Right lobe of liver (tissue), 6 donors: ENCODE data around the gene ATP2B3. TPM values are rescaled to one million over a fixed set of nuclear protein-coding genes. Genes with fewer than 3 reads are reported as not detected.
A peak's percentile ranks its signal among the peaks of the same experiment; 100 is the strongest.

Experiments
- ATAC-seq, 4 donors: fragments of 200-7000 bp; cut with Tn5 transposase; one replicate each; pipeline ENCODE4 v1.9.1; 2020; ENCODE audit warnings: mild to moderate bottlenecking in 4 of 4, moderate library complexity in 4 of 4
- DNase-seq, 3 donors: peaks; one replicate each; pipeline ENCODE4 v3.0.0-alpha.2; 2020
- H3K27ac ChIP-seq, 3 donors: fragments of 200-600 bp; one replicate each; pipeline ENCODE4 v1.8.0; 2022
- H3K27me3 ChIP-seq, 2 donors: fragments of 200-600 bp; one replicate each; pipeline ENCODE4 v1.8.0; 2022
- H3K36me3 ChIP-seq, 4 donors: fragments of 200-600 bp; sonication (generic) in 1 of 4; one replicate each; pipeline versions ENCODE4 v1.5.1 to v1.8.0; 2017 to 2022; ENCODE audit warnings: control low read depth in 1 of 4
- H3K4me1 ChIP-seq, 4 donors: fragments of 200-600 bp; sonication (generic) in 1 of 4; one replicate each; pipeline versions ENCODE4 v1.5.1 to v1.8.0; 2017 to 2022; ENCODE audit warnings: control low read depth in 1 of 4
- H3K4me3 ChIP-seq, 3 donors: fragments of 200-600 bp; one replicate each; pipeline ENCODE4 v1.8.0; 2022
- H3K9me3 ChIP-seq, 4 donors: fragments of 200-600 bp; sonication (generic) in 1 of 4; one replicate each; pipeline versions ENCODE4 v1.5.1 to v1.8.0; 2017 to 2022; ENCODE audit warnings: control low read depth in 1 of 4
- POLR2A ChIP-seq: fragments of 450-650 bp; IDR thresholded peaks from one replicate; pipeline ENCODE4 v1.6.1; 2017; ENCODE audit warnings: antibody characterized with exemption, mild to moderate bottlenecking
- WGBS: methylation state at CpG from one replicate; pipeline ENCODE4 v1.1.6; 2018; ENCODE audit warnings: low coverage, low lambda C conversion rate; ENCODE audit not compliant: insufficient coverage; ENCODE audit errors: missing lambda C conversion rate; 5-methylcytosine and 5-hydroxymethylcytosine counted together
- intact Hi-C, 2 donors: fragments of 100-400 bp; cut with DNase I; formaldehyde crosslinking; loops; one replicate each; pipeline versions ENCODE4 v1.11.2 to v1.14.1; 2022
- total RNA-seq, 6 experiments: library from RNA; depleted of rRNA in 2 of 6; stranded (reverse); fragments of >200 nt in 2 of 6; fragmentation: NEBNext Ultra II Directional in 3 of 6; extraction: Animal tissue kit (Norgen Biotek cat#: 25700) in 3 of 6; gene quantifications; one replicate each; pipeline versions ENCODE4 v1.1.0 to v1.2.4, GENCODE V29; 2016 to 2023
- TF ChIP-seq, protein P1 (sequence below), 4 donors: fragments of 200-600 bp in 3 of 4; fragments of 450-650 bp in 1 of 4; IDR thresholded peaks; one replicate each; pipeline versions ENCODE4 v1.5.1 to v1.8.0; 2016 to 2022; ENCODE audit warnings: antibody characterized with exemption in 4 of 4, mild to moderate bottlenecking in 2 of 4
- donor health status: DM: no; HTN: yes; CAD: no.
- donor health status: DM: no; HTN: no; CAD: no.
- donor health status: DM: no; HTN: no; CAD: no.
- donor health status: DM: no; HTN: yes; CAD: no.
- donor health status: DM: no; HTN: yes; CAD: no.

Gene ATP2B3
- total RNA-seq, 6 experiments from 2014 or later: 0.07 TPM; not detected in 5

GRCh38 chrX:153592966-153593688 lies 75.7 kb downstream of the ATP2B3 start:
- H3K4me3 ChIP-seq: no peak overlapping the region
- H3K9me3 ChIP-seq: no peaks in the 10 kb centered on the region
- WGBS: 60% methylated on average over 6 of the region's 12 CpGs
- peaks cover 0 to under 1% (median 0%) of the 10 kb centered on the region in 4 donors for H3K36me3 ChIP-seq
- H3K27ac ChIP-seq: no peak overlapping the region
- peak in 2 of 3 donors; percentile 56 to 58 for DNase-seq
- H3K4me1 ChIP-seq: peaks cover 0 to under 1% (median 0%) of the 10 kb centered on the region in 4 donors
- no peak for TF ChIP-seq POLR2A
- TF ChIP-seq, protein P1, sequence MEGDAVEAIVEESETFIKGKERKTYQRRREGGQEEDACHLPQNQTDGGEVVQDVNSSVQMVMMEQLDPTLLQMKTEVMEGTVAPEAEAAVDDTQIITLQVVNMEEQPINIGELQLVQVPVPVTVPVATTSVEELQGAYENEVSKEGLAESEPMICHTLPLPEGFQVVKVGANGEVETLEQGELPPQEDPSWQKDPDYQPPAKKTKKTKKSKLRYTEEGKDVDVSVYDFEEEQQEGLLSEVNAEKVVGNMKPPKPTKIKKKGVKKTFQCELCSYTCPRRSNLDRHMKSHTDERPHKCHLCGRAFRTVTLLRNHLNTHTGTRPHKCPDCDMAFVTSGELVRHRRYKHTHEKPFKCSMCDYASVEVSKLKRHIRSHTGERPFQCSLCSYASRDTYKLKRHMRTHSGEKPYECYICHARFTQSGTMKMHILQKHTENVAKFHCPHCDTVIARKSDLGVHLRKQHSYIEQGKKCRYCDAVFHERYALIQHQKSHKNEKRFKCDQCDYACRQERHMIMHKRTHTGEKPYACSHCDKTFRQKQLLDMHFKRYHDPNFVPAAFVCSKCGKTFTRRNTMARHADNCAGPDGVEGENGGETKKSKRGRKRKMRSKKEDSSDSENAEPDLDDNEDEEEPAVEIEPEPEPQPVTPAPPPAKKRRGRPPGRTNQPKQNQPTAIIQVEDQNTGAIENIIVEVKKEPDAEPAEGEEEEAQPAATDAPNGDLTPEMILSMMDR (IDR thresholded peaks at IDR 0.05): no peak
- H3K27me3 ChIP-seq: no peaks in the 10 kb centered on the region
- intact Hi-C loops: no loop called here
- peak in 3 of 4 donors; percentile 25 to 36 (median 30) for ATAC-seq

DNA sequence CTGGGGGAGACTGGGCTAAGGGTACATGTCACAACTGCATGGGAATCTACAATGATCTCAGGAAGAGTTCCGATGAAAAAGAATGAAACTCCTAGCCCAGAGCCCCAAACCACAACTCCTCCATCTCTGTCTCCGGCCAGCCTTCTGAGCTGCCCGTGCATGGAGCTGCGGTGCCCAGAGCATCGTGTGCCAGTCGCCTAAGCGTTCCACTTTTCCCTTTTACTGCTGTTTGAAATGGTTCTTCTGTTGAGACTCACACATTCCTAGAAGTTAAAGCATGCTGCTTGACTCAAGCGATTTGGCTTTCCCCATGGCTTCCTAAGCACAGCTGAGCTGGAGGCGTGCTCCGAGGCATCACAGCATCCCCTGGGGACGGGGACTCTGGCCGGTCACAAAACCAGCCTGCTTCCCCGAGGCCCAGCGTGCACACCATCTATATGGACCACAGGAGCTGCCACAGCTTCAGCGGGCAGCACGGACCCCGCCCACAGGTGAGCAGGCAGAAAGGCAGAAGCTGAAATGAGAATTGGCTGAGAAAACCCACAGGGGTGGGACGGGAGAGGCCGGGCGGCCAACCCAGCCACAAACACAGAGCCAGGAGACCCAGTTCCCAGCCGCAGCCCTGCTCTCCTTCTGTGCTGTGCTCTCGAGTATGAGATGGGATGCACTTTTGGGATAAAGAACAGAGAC lies 76.5 kb downstream of the ATP2B3 start:
- Histone ChIP-seq H3K4me3 (no peak overlapping the region), H3K9me3 (no peaks in the 10 kb centered on the region), H3K27ac (no peak overlapping the region), H3K4me1 (peaks cover 0 to 3% (median 0%) of the 10 kb centered on the region in 4 donors), H3K27me3 (no peaks in the 10 kb centered on the region), H3K36me3 (no peaks in the 10 kb centered on the region)
- WGBS: 74% methylated on average over 8 of the region's 22 CpGs
- intact Hi-C loops: no loop called here
- TF ChIP-seq, protein P1 (IDR thresholded peaks at IDR 0.05): no peak
- TF ChIP-seq POLR2A: no peak
- DNase-seq (peak in 1 of 3 donors; percentile 35), ATAC-seq (no peak)

DNA sequence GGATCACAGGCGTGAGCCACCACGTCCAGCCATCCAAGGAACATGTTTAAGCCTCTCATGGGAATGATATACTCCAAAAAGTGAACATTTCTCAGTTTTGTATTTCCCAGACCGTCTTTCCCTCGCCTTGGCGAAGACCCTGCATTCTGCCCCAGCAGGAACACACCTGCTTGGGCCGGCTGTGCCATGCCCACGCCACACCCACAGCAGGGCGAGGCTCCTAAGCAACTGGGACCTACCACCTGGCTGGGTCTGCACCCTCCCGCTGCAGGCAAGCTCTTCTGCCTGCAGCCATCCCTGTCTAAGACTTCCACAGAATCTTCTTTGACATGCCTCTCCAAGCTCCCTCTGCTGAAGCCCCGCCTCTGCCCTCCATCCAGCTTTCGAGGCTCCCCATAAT lies 77.9 kb downstream of the ATP2B3 start:
- Histone ChIP-seq H3K4me1 (peaks cover 0 to 3% (median 0%) of the 10 kb centered on the region in 4 donors), H3K36me3 (no peaks in the 10 kb centered on the region), H3K4me3 (no peak overlapping the region), H3K9me3 (no peaks in the 10 kb centered on the region), H3K27ac (no peak overlapping the region), H3K27me3 (no peaks in the 10 kb centered on the region)
- DNase-seq: peak in 1 of 3 donors; percentile 32
- WGBS: 74% methylated on average over 10 of the region's 11 CpGs
- intact Hi-C loops: no loop called here
- TF ChIP-seq POLR2A: no peak
- TF ChIP-seq, protein P1 (IDR thresholded peaks at IDR 0.05): no peak
- ATAC-seq: no peak

GRCh38 chrX:153595859-153596857 lies 78.7 kb downstream of the ATP2B3 start:
- H3K9me3 ChIP-seq: no peaks in the 10 kb centered on the region
- whole genome bisulfite sequencing: 75% methylated on average over 9 of the region's 21 CpGs
- TF ChIP-seq, protein P1 (IDR thresholded peaks at IDR 0.05): no peak
- TF ChIP-seq POLR2A: no peak
- H3K4me1 ChIP-seq: peaks cover 0 to 3% (median 0%) of the 10 kb centered on the region in 4 donors
- ATAC-seq (no peak), DNase-seq (no peak)
- H3K27me3 ChIP-seq: no peaks in the 10 kb centered on the region
- no peak overlapping the region for H3K4me3 ChIP-seq
- intact Hi-C loops: no loop called here
- no peak overlapping the region for H3K27ac ChIP-seq
- H3K36me3 ChIP-seq: no peaks in the 10 kb centered on the region
